ENCODE data around the gene ARID1B. TPM values are rescaled to one million over a fixed set of nuclear protein-coding genes. Genes with fewer than 3 reads are reported as not detected.

ARID1B gene
- total RNA-seq, 6 experiments from 2014 or later: 32.5 to 44.3 (median 36.5) TPM

DNA sequence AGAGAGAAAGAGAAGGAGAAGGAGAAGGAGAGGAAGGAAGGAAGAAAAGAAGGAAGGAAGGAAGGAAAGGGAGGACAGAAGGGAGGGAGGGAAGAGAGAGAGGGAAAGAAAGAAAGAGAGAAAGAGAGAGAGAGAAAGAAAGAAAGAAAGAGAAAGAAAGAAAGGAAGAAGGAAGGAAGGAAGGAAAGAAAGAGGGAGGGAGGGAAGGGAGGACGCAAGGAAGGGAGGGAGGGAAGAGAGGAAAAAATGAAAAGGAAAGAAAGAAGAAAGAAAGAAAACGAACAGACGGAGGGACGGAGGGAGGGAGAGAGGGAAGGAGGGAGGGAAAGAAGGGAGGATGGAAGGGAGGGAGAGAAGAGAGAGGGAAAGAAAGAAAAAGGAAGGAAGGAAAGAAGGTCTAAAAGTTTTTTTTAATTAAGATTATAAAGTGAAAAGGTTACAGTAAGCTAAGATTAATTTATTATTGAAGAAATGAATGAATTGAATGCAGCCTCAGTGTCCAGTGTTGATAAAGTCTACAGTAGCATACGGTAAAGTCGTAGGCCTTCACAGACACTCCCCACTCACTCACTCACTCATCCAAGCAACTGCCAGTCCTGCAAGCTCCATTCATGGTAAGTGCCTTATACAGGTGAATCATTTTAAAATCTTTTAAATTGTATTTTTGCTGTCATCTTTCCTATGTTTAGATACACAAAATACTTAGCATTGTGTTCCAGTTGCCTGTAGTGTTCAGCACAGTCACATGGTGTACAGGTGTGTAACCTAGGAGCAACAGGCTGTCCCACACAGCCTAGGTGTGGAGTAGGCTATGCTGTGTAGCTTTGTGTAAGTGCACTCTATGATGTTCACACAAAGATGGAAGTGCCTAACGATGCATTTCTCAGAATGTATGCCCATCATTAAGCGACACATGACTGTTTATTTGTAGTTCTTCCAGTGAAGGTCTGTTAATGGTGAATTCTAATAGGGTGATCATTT, 20.3 kb upstream of the ARID1B start:
- DNase-seq: no peak
- H3K27ac Mint-ChIP-seq: no peak overlapping the region
- H3K36me3 Mint-ChIP-seq (ENCODE audit: low read depth): no peaks in the 10 kb centered on the region
- H3K4me3 Mint-ChIP-seq: no peak overlapping the region
- no peaks in the 10 kb centered on the region for H3K9me3 Mint-ChIP-seq
- H3K27me3 Mint-ChIP-seq (ENCODE audit: insufficient read depth): peaks cover 3% of the 10 kb centered on the region
- H3K4me1 Mint-ChIP-seq (ENCODE audit: low read depth): no peaks in the 10 kb centered on the region
- TF ChIP-seq, protein P1, sequence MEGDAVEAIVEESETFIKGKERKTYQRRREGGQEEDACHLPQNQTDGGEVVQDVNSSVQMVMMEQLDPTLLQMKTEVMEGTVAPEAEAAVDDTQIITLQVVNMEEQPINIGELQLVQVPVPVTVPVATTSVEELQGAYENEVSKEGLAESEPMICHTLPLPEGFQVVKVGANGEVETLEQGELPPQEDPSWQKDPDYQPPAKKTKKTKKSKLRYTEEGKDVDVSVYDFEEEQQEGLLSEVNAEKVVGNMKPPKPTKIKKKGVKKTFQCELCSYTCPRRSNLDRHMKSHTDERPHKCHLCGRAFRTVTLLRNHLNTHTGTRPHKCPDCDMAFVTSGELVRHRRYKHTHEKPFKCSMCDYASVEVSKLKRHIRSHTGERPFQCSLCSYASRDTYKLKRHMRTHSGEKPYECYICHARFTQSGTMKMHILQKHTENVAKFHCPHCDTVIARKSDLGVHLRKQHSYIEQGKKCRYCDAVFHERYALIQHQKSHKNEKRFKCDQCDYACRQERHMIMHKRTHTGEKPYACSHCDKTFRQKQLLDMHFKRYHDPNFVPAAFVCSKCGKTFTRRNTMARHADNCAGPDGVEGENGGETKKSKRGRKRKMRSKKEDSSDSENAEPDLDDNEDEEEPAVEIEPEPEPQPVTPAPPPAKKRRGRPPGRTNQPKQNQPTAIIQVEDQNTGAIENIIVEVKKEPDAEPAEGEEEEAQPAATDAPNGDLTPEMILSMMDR (IDR thresholded peaks at IDR 0.05): no peak

DNA sequence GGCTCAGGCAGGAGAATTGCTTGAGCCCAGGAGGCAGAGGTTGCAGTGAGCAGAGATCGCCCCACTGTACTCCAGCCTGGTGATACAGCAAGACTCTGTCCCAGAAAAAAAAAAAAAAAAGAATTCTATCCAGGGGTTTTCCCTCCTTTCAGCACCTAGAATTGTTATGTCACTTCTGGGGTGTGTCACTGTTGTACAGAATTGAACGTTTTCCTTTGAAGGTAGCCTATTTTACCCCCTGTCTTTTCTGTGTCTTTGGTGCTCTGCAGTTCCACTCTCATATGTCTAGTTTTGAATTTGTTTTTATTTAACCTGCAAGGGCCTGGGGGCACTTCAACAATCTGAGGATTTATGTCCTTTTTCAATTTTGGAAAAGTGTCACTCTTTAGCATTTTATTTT, 19.3 kb upstream of the ARID1B start:
- Mint-ChIP-seq H3K4me1 (ENCODE audit: low read depth) (no peaks in the 10 kb centered on the region), H3K27ac (no peak overlapping the region), H3K36me3 (ENCODE audit: low read depth) (no peaks in the 10 kb centered on the region), H3K9me3 (no peaks in the 10 kb centered on the region), H3K4me3 (no peak overlapping the region), H3K27me3 (ENCODE audit: insufficient read depth) (peaks cover 2% of the 10 kb centered on the region)
- TF ChIP-seq, protein P1 (IDR thresholded peaks at IDR 0.05): no peak
- no peak for DNase-seq

DNA sequence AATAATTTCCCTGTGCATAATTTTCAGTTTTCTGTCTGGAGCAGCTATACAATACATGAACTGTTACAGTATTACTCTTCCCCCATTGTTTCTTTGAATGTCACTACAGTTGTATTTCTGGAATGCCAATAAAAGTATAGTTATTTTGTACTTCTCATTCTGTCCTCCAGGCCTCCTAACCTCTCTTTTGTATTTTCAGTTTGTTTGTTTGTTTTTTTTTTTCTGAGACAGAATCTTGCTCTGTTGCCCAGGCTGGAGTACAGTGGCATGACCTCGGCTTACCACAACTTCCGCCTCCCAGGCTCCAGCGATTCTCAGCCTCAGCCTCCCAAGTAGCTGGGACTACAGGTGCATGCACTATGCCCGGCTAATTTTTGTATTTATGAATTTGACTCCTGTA, 16.8 kb upstream of the ARID1B start:
- Mint-ChIP-seq H3K4me3 (no peak overlapping the region), H3K9me3 (no peaks in the 10 kb centered on the region), H3K27me3 (ENCODE audit: insufficient read depth) (peaks cover 7% of the 10 kb centered on the region), H3K36me3 (ENCODE audit: low read depth) (peaks cover 6% of the 10 kb centered on the region; the same call in 1 of the 2 replicates), H3K4me1 (ENCODE audit: low read depth) (no peaks in the 10 kb centered on the region), H3K27ac (no peak overlapping the region)
- TF ChIP-seq, protein P1 (IDR thresholded peaks at IDR 0.05): peak; percentile 21; the same call in 1 of the 2 replicates
- no peak for DNase-seq

DNA sequence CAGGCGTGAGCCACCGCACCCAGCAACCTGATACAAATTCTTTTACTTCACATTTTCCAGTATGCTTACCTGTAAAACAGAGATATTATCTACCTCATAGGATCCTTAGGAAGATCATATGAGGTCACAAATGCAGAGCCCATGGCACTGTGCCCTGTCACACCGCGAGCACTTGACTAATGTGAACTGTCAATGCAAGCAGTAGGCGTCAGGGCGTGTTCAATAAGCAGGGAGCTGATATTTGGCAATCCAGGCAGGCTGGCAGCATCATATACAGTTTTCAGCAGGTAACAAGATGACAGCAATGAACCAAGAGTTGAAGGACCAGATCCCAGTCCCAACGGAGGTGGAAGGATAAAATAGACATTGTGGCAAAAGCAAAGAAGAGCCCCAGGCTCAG, 14.6 kb upstream of the ARID1B start:
- DNase-seq: no peak
- no peak overlapping the region for H3K4me3 Mint-ChIP-seq
- H3K27me3 Mint-ChIP-seq (ENCODE audit: insufficient read depth): peaks cover 9% of the 10 kb centered on the region
- no peaks in the 10 kb centered on the region for H3K9me3 Mint-ChIP-seq
- TF ChIP-seq, protein P1 (IDR thresholded peaks at IDR 0.05): no peak
- H3K36me3 Mint-ChIP-seq (ENCODE audit: low read depth): peaks cover 6% of the 10 kb centered on the region; the same call in 1 of the 2 replicates
- peaks cover 2% of the 10 kb centered on the region for H3K4me1 Mint-ChIP-seq (ENCODE audit: low read depth)
- H3K27ac Mint-ChIP-seq: no peak overlapping the region

DNA sequence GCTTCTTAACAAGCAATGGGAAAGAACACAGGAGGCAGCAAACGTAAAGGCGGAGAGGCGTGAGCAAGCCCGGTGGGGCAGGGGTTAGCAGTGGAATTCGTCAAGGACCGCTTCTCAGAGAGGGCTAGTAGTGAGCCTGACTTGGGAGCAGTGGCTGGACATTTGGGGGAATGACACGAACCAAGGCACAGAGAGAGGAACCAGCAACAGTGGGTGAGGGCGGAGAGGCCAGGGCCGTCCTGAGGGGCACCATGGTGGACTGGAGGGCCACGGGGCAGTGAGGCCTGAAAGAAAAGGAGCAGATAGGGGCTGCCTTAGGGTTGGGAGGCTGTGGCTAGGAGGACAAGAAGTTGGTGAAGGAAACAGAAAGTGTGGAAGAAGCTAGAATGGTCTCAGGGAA, 12.1 kb upstream of the ARID1B start:
- H3K27me3 Mint-ChIP-seq (ENCODE audit: insufficient read depth): peaks cover 11% of the 10 kb centered on the region
- H3K9me3 Mint-ChIP-seq: no peaks in the 10 kb centered on the region
- TF ChIP-seq, protein P1 (IDR thresholded peaks at IDR 0.05): no peak
- DNase-seq: no peak
- H3K27ac Mint-ChIP-seq: no peak overlapping the region
- H3K4me3 Mint-ChIP-seq: no peak overlapping the region
- H3K36me3 Mint-ChIP-seq (ENCODE audit: low read depth): peaks cover 6% of the 10 kb centered on the region; the same call in 1 of the 2 replicates
- peaks cover 7% of the 10 kb centered on the region for H3K4me1 Mint-ChIP-seq (ENCODE audit: low read depth)
